HG03045 (cell line): Measurements from ENCODE around the gene THOC1.

Experiments used
- ATAC-seq: cut with Tn5 transposase; IDR thresholded peaks from one replicate; pipeline ENCODE4 v1.9.1; 2021; ENCODE audit warnings: mild to moderate bottlenecking, moderate library complexity; ENCODE audit not compliant: unreplicated experiment

Gene THOC1

DNA sequence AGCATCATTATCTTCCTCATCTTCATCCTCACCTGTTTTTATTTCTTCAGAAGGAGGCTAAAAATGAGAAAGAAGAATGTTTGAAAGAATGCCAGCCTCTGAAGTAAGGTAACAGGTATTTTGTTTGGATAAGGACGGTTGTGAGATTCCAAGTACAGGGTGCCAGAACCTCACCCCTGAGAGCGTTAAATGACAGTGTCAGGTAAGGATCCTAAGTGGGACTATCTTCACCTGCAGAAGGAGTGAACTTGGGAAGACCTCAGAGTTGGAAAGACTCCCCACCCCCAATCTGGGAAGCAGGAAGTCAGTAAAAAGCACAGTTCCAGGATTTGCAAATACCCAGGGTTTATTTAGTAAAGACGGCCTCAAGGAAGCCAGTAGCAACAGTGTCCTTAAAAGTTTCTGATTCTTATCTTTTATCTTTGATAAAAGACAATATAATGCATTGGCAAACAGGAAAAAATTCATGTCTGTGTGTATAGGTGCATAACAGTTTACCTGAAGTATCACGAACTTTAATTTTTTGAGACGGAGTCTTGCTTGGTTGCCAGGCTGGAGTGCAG lies 52.3 kb downstream of the THOC1 start:
- ATAC-seq, result no peak

DNA sequence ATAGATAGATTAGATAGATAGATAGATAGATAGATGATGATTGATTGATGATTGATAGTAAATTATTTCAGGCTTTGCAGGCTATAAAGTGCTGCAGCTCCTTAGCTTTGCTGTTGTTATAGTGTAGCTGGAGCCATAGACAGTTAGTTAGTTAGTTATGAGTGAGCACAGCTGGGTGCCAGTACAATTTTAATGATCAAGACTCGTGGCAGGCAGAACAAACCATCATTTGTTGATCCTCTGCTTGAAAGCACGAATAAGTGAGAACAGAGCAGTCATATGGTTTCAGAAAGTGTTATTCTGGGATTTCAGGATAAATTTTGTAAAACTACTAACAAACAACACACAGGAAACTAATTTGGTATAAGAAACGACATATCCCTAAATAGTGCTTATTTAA lies 53.9 kb downstream of the THOC1 start:
- no peak for ATAC-seq

DNA sequence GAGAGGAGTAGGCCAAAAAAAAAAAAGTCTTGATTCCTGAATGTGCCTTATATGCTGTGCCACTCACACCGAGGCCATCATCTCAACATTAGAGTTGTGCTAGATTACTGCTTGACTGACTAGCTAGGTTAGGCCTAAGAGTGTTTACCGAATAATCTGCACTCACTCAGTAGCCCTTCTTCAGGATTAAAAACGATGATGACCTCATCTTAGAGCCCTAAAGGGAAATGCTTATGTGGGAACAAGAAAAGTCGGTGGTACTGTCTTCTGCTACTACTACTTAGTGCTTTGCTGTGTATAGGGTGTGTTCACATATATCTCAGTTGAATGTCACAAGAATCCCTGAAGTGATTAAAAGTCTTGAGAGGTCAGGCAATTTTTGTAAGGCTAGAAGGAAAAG lies 54.3 kb downstream of the THOC1 start:
- no peak for ATAC-seq

GRCh38 chr18:212780-213179 lies 55.1 kb downstream of the THOC1 start:
- ATAC-seq, result no peak

- no peak for ATAC-seq
Observed at GRCh38 chr18:211582-211981, 56.3 kb downstream of the THOC1 start.

GRCh38 chr18:210733-211132 lies 57.1 kb downstream of the THOC1 start:
- ATAC-seq, result no peak

DNA sequence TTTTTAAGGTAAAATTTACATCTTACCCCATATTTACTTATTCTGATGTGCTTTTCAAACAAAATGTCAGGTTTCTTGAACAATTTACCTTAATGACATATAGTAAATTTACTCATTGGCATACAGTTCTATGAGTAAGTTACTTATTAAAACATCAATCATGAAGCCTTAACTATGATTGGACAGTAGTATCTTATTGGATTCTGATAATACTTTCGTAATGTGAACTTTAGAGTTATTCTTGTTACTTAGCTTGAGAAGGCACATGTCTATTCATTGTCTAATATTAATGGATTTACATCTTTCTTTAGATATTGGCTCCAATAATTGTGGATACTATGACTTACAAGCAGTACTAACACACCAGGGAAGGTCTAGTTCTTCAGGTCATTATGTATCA lies 57.8 kb downstream of the THOC1 start:
- no peak for ATAC-seq

DNA sequence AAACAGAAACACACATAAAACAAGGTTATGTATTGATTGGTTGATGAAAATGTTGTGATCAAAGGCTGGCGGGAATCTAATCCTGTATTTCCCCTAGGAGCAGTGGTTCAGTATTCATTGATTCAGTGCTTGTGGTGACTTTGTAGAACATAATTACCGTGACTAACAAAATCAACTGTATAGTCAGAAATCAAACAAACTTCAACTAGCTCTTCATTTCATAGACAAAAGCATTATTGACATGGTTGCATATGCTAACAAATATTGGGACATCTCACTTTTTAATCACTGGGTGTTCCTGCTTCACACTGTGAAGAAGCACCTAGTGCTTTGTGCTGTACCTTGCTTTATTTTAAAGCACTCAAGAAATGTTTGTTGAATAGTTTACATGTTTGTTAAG lies 68.1 kb downstream of the THOC1 start:
- no peak for ATAC-seq

DNA sequence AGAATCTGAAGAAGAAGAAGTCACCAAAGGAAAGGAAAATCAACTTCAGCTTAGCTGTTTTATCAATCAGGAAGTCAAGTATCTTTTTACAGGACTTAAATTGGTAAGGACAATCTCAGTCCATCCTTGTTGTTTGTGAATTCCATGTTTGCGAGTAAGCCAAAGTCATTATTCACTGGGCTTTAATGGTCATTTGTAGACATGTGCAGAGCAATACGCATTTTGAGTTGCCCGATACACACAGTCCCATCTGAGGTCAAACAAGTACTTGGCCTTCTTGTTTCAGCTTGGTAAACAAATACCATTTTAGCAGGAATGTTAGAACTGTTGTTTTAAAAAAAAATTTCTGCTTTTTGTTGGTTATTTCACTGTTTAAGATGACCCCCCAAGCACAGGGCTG lies 68.6 kb downstream of the THOC1 start:
- ATAC-seq, result no peak

GRCh38 chr18:195651-196050 lies 72.2 kb downstream of the THOC1 start:
- no peak for ATAC-seq

GRCh38 chr18:192801-193200 lies 75.0 kb downstream of the THOC1 start:
- no peak for ATAC-seq

- ATAC-seq, result no peak
Observed at GRCh38 chr18:191725-192124, 76.1 kb downstream of the THOC1 start.

- no peak for ATAC-seq
Observed at GRCh38 chr18:189254-189653, 78.6 kb downstream of the THOC1 start.

- ATAC-seq, result no peak
Observed at GRCh38 chr18:183769-184168, 84.1 kb downstream of the THOC1 start.

DNA sequence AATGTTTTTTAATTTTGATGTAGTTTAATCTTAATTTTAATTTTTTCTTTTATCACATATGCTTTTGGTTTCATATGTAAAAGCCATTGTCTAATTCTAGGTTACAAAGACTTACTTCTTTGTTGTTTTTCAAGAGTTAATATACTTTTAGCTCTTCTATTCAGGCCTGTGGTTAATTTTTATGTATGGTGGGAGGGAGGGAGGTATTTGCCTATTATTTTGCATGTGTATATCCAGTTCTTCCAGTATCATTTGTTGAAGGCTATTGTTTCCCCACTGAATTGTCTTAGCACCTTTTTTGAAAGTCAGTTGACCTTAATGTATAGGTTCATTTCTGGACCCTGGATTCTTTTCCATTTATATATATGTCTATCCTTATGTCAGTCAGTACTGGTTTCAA lies 86.1 kb downstream of the THOC1 start:
- ATAC-seq, result no peak

- no peak for ATAC-seq
Observed at GRCh38 chr18:179499-179898, 88.3 kb downstream of the THOC1 start.

GRCh38 chr18:172361-172760 lies 95.5 kb downstream of the THOC1 start:
- ATAC-seq, result no peak
